Calu3 (cell line): ENCODE results near the gene FPR2. TPM values are rescaled to one million over a fixed set of nuclear protein-coding genes. Genes with fewer than 3 reads are reported as not detected.

Experiments
- BruUV-seq: library from RNA; stranded (reverse); fragments of 400-500 nt; replicated peaks from 2 replicates; lab custom pipeline; 2021; lab: Mats Ljungman, UMichigan
- CTCF ChIA-PET: fragments of 300-600 bp; sonication (Branson Sonifier 250); formaldehyde crosslinking; loops from one replicate; lab custom pipeline; 2022; ENCODE audit warnings: antibody characterized with exemption; lab: Charles Lee
- DNase-seq: peaks from one replicate; pipeline ENCODE4 v3.0.0; 2022
- H3K27ac Mint-ChIP-seq: one replicate; pipeline ENCODE4 v1.8.0; 2022; ENCODE audit warnings: mixed read lengths; ENCODE audit not compliant: unreplicated experiment
- H3K27me3 Mint-ChIP-seq: one replicate; pipeline ENCODE4 v1.8.0; 2022; ENCODE audit warnings: mixed read lengths; ENCODE audit not compliant: unreplicated experiment
- H3K36me3 Mint-ChIP-seq: one replicate; pipeline ENCODE4 v1.8.0; 2022; ENCODE audit warnings: mild to moderate bottlenecking, moderate library complexity, mixed read lengths; ENCODE audit not compliant: insufficient read depth, unreplicated experiment
- H3K4me1 Mint-ChIP-seq: one replicate; pipeline ENCODE4 v1.8.0; 2022; ENCODE audit warnings: mild to moderate bottlenecking, low read depth, mixed read lengths; ENCODE audit not compliant: unreplicated experiment
- H3K4me3 Mint-ChIP-seq: one replicate; pipeline ENCODE4 v1.8.0; 2022; ENCODE audit warnings: mild to moderate bottlenecking, low read depth, moderate library complexity, mixed read lengths; ENCODE audit not compliant: unreplicated experiment
- H3K9me3 Mint-ChIP-seq: one replicate; pipeline ENCODE4 v1.8.0; 2022; ENCODE audit warnings: low read depth, mixed read lengths; ENCODE audit not compliant: unreplicated experiment
- intact Hi-C: fragments of 100-400 bp; cut with micrococcal nuclease; formaldehyde crosslinking; loops from one replicate; pipeline ENCODE4 v1.10.0; 2022; ENCODE audit not compliant: unreplicated experiment
- total RNA-seq: library from RNA; stranded (reverse); gene quantifications from 2 replicates; pipeline ENCODE4 v1.2.3, GENCODE V29; 2022
- TF ChIP-seq, protein P1 (sequence below): fragments of 200-600 bp; IDR thresholded peaks from one replicate; pipeline ENCODE4 v1.8.0; 2022; ENCODE audit warnings: antibody characterized with exemption; ENCODE audit not compliant: unreplicated experiment

The FPR2 gene
- total RNA-seq, 1 experiment from 2014 or later = not detected

GRCh38 chr19:51746731-51747130, 14.2 kb upstream of the FPR2 start:
- no peaks in the 10 kb centered on the region for H3K36me3 Mint-ChIP-seq
- H3K4me1 Mint-ChIP-seq = no peaks in the 10 kb centered on the region
- TF ChIP-seq, protein P1, sequence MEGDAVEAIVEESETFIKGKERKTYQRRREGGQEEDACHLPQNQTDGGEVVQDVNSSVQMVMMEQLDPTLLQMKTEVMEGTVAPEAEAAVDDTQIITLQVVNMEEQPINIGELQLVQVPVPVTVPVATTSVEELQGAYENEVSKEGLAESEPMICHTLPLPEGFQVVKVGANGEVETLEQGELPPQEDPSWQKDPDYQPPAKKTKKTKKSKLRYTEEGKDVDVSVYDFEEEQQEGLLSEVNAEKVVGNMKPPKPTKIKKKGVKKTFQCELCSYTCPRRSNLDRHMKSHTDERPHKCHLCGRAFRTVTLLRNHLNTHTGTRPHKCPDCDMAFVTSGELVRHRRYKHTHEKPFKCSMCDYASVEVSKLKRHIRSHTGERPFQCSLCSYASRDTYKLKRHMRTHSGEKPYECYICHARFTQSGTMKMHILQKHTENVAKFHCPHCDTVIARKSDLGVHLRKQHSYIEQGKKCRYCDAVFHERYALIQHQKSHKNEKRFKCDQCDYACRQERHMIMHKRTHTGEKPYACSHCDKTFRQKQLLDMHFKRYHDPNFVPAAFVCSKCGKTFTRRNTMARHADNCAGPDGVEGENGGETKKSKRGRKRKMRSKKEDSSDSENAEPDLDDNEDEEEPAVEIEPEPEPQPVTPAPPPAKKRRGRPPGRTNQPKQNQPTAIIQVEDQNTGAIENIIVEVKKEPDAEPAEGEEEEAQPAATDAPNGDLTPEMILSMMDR = no peak
- intact Hi-C loops = no loop called here
- H3K9me3 Mint-ChIP-seq = peaks cover 14% of the 10 kb centered on the region
- H3K27me3 Mint-ChIP-seq = no peaks in the 10 kb centered on the region
- CTCF ChIA-PET = no interaction called here
- no peak for DNase-seq
- H3K4me3 Mint-ChIP-seq = no peak overlapping the region
- no TSS peak for BruUV-seq
- H3K27ac Mint-ChIP-seq = no peak overlapping the region

- Mint-ChIP-seq H3K27me3 (no peaks in the 10 kb centered on the region), H3K27ac (no peak overlapping the region), H3K4me1 (no peaks in the 10 kb centered on the region), H3K36me3 (no peaks in the 10 kb centered on the region), H3K4me3 (no peak overlapping the region), H3K9me3 (peaks cover 14% of the 10 kb centered on the region)
- CTCF ChIA-PET = no interaction called here
- intact Hi-C loops = no loop called here
- no TSS peak for BruUV-seq
- DNase-seq = no peak
- TF ChIP-seq, protein P1 = no peak
Observed at GRCh38 chr19:51749979-51750378, 11.0 kb upstream of the FPR2 start.

- CTCF ChIA-PET = no interaction called here
- DNase-seq = no peak
- Mint-ChIP-seq H3K4me1 (no peaks in the 10 kb centered on the region), H3K27me3 (no peaks in the 10 kb centered on the region), H3K27ac (no peak overlapping the region), H3K4me3 (no peak overlapping the region), H3K36me3 (no peaks in the 10 kb centered on the region), H3K9me3 (peaks cover 16% of the 10 kb centered on the region)
- intact Hi-C loops = no loop called here
- TF ChIP-seq, protein P1 = no peak
- BruUV-seq = no TSS peak
Observed at GRCh38 chr19:51750400-51751094, 10.4 kb upstream of the FPR2 start.

GRCh38 chr19:51751655-51752054, 9.3 kb upstream of the FPR2 start, which contains the start of gene FPR1:
Gene FPR1, minus strand, starts transcription at chr19:51751878. Its CDS starts 4,884 bp downstream, at chr19:51746994.
- CTCF ChIA-PET = interaction anchor here (0.7 to 1.0 kb wide), 2 partner anchors 13 to 26 kb away, joined by 3 to 5 read pairs; no protein-coding TSS in a partner anchor
- peak; percentile 32 for DNase-seq

More at GRCh38 chr19:51751655-51752054, 9.3 kb upstream of the FPR2 start, which contains the start of gene FPR1:
- TF ChIP-seq, protein P1 = no peak
- Mint-ChIP-seq H3K36me3 (no peaks in the 10 kb centered on the region), H3K27ac (no peak within 1 kb of the TSS), H3K4me1 (no peaks in the 10 kb centered on the region), H3K4me3 (no peak within 1 kb of the TSS), H3K27me3 (no peaks in the 10 kb centered on the region), H3K9me3 (peaks cover 17% of the 10 kb centered on the region)
- BruUV-seq = no TSS peak
- intact Hi-C loops = no loop called here
